T47D (cell line): ENCODE data around the gene VAMP5.
A peak's percentile ranks its signal among the peaks of the same experiment; 100 is the strongest.
"Not testable (repeated sequence)": the region's sequence is repeated elsewhere in the genome, so short reads cannot be mapped to it uniquely, and the experiment has no call there.

Experiments
- DNase-seq, 2 experiments: peaks; one replicate each; pipeline versions ENCODE4 v3.0.0 to v3.0.0-alpha.2; 2011 to 2012; ENCODE audit warnings: low read depth in 1 of 2, low spot score in 1 of 2
- JUND ChIP-seq: IDR thresholded peaks from 2 replicates; pipeline ENCODE4 v1.6.1; 2012; ENCODE audit warnings: low read depth
- in situ Hi-C: cut with HindIII; loops from 2 replicates; pipeline ENCODE4 v1.10.0; 2016; ENCODE audit warnings: low sequenced_read_pairs, low pct_unique_long_range_greater_than_20kb

VAMP5 gene

GRCh38 chr2:85604568-85605339, 20.5 kb downstream of the VAMP5 start:
- in situ Hi-C loops = no loop called here

GRCh38 chr2:85605406-85606115, 21.3 kb downstream of the VAMP5 start:
- in situ Hi-C loops = no loop called here
- DNase-seq = no peak
- no peak for TF ChIP-seq JUND

More at GRCh38 chr2:85604568-85605339, 20.5 kb downstream of the VAMP5 start:
- DNase-seq = peak in 1 of 2 experiments; percentile 48
- TF ChIP-seq JUND = no peak

- no peak for TF ChIP-seq JUND
- in situ Hi-C loops = no loop called here
Observed at GRCh38 chr2:85606116-85606455, 21.9 kb downstream of the VAMP5 start.

GRCh38 chr2:85607268-85608215, 23.3 kb downstream of the VAMP5 start:
- in situ Hi-C loops = no loop called here
- no peak for TF ChIP-seq JUND
- no peak for DNase-seq

More at GRCh38 chr2:85606116-85606455, 21.9 kb downstream of the VAMP5 start:
- no peak for DNase-seq

GRCh38 chr2:85611217-85611704, 27.0 kb downstream of the VAMP5 start:
- no peak for DNase-seq
- TF ChIP-seq JUND = no peak
- in situ Hi-C loops = no loop called here

GRCh38 chr2:85611705-85612587, 27.7 kb downstream of the VAMP5 start, which contains the start of gene C2orf68:
Gene C2orf68, minus strand, starts transcription at chr2:85612066. Its CDS starts 82 bp downstream, at chr2:85611984.
- no peak for TF ChIP-seq JUND
- in situ Hi-C loops = no loop called here
- DNase-seq = peak; percentile 78 to 89

GRCh38 chr2:85613717-85614515, 29.7 kb downstream of the VAMP5 start:
- no peak for TF ChIP-seq JUND
- in situ Hi-C loops = no loop called here
- no peak for DNase-seq

- in situ Hi-C loops, DNase-seq: not testable (repeated sequence)
Observed at GRCh38 chr2:85614757-85615156, 30.5 kb downstream of the VAMP5 start.

GRCh38 chr2:85615413-85615728, 31.1 kb downstream of the VAMP5 start:
- in situ Hi-C loops = no loop called here
- DNase-seq = no peak
- TF ChIP-seq JUND = no peak

- DNase-seq = not testable (repeated sequence)
Observed at GRCh38 chr2:85617723-85618122, 33.5 kb downstream of the VAMP5 start.

GRCh38 chr2:85619617-85620016, 35.4 kb downstream of the VAMP5 start:
- no peak for DNase-seq
- TF ChIP-seq JUND = no peak
- in situ Hi-C loops = no loop called here

More at GRCh38 chr2:85617723-85618122, 33.5 kb downstream of the VAMP5 start:
- in situ Hi-C loops = not testable (repeated sequence)
